Measurements from ENCODE around the gene ATOSB. TPM values are rescaled to one million over a fixed set of nuclear protein-coding genes. Genes with fewer than 3 reads are reported as not detected.
A peak's percentile ranks its signal among the peaks of the same experiment; 100 is the strongest.

The ATOSB gene
- total RNA-seq, 4 donors from 2014 or later = 16.7 to 27.9 (median 19.4) TPM

DNA sequence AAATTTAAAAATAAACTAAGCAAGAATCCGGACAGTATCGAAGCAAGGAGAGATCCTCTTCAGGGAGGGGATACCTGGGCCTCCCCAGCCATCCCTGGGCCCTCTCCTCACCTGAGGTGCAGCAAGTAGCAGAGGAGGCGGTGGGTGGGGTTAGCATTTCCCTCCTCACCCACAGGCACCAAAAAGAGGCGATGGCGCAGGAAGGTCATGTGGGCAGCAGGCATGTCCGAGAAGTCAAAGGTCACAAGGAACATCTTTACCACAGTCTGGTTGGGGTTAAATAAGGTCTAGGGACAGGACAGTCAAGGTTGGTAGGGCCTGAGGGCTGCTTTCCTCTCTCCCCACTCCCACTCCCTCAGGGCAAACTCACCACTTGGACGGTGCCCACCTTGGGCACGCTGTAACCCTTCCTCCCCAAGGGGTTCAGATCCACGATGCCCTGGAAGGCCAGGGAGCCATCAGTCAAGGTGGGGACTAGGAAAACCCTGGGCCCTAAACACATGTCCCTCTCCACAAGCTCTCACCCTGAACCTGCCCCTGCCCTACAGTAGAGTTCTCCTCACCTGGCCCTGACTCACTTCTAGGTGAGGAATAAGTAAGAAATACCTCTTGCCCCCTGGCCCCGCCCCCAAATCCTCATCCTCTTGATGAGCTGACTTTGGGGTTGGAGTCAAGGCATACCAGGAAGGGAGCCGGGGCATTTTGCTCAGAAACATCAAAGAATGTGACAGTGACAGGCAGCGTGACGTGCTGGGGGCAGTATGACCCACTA, 9.9 kb downstream of the ATOSB start:
- no peak for TF ChIP-seq POLR2A (IDR thresholded peaks at IDR 0.05)
- no peak for TF ChIP-seq CTCF (IDR thresholded peaks at IDR 0.05)
- no peak overlapping the region for H3K4me3 ChIP-seq (ENCODE audit: low read depth, poor library complexity, severe bottlenecking)
- intact Hi-C loops (cut with DNase I; ENCODE audit: low total_unique reads) = no loop called here
- 90% methylated on average over 13 of the region's 13 CpGs for WGBS, 2 donors
- DNase-seq (ENCODE audit: low spot score in 2 of 2) = peak in 1 of 2 donors; percentile 83

- intact Hi-C loops (cut with DNase I; ENCODE audit: low total_unique reads) = no loop called here
- 86 to 91% methylated on average over 12 of the region's 12 CpGs for WGBS, 2 donors
- peak in 1 of 2 donors; percentile 60 for DNase-seq (ENCODE audit: low spot score in 2 of 2)
- H3K4me3 ChIP-seq (ENCODE audit: low read depth, poor library complexity, severe bottlenecking) = no peak overlapping the region
- TF ChIP-seq CTCF (IDR thresholded peaks at IDR 0.05) (no peak), POLR2A (IDR thresholded peaks at IDR 0.05) (no peak)
These were observed 10.5 kb downstream of the ATOSB start for GRCh38 chr9:35105126-35105525.

- no peak for DNase-seq (ENCODE audit: low spot score in 2 of 2)
- intact Hi-C loops (cut with DNase I; ENCODE audit: low total_unique reads) = no loop called here
- no peak overlapping the region for H3K4me3 ChIP-seq (ENCODE audit: low read depth, poor library complexity, severe bottlenecking)
- WGBS, 2 donors = 83 to 87% methylated on average over 4 of the region's 4 CpGs
- no peak for TF ChIP-seq CTCF (IDR thresholded peaks at IDR 0.05)
- TF ChIP-seq POLR2A (IDR thresholded peaks at IDR 0.05) = no peak
These were observed 11.1 kb downstream of the ATOSB start for GRCh38 chr9:35104586-35104985.

GRCh38 chr9:35103660-35104191, 11.9 kb downstream of the ATOSB start:
- DNase-seq (ENCODE audit: low spot score in 2 of 2) = no peak
- intact Hi-C loops (cut with DNase I; ENCODE audit: low total_unique reads) = no loop called here
- no peak overlapping the region for H3K4me3 ChIP-seq (ENCODE audit: low read depth, poor library complexity, severe bottlenecking)
- WGBS, 2 donors = 28 to 39% methylated on average over 5 of the region's 5 CpGs
- no peak for TF ChIP-seq POLR2A (IDR thresholded peaks at IDR 0.05)
- no peak for TF ChIP-seq CTCF (IDR thresholded peaks at IDR 0.05)

GRCh38 chr9:35102769-35103659, 12.6 kb downstream of the ATOSB start, which contains the start of gene STOML2:
Gene STOML2 (minus strand): TSS chr9:35103131. CDS start chr9:35103094, 37 bp downstream.
- H3K4me3 ChIP-seq (ENCODE audit: low read depth, poor library complexity, severe bottlenecking) = peak within 1 kb of the TSS; percentile 37
- intact Hi-C loops (cut with DNase I; ENCODE audit: low total_unique reads) = no loop called here
- TF ChIP-seq CTCF (IDR thresholded peaks at IDR 0.05) = no peak
- no peak for TF ChIP-seq POLR2A (IDR thresholded peaks at IDR 0.05)
- DNase-seq (ENCODE audit: low spot score in 2 of 2) = peak; percentile 96 to 99
- 1% methylated on average over 53 to 56 of the region's 57 CpGs for WGBS, 2 donors

Data from lower leg skin (tissue), 4 donors.